Heart left ventricle (tissue), 16 donors: Measurements from ENCODE around the gene EVL. TPM values are rescaled to one million over a fixed set of nuclear protein-coding genes. Genes with fewer than 3 reads are reported as not detected.

ENCODE experiments used
- ATAC-seq, 4 donors: fragments of 200-7000 bp; cut with Tn5 transposase; one replicate each; pipeline ENCODE4 v1.9.1; 2020 to 2022; ENCODE audit warnings: moderate library complexity in 4 of 4, mild to moderate bottlenecking in 3 of 4, moderate number of reproducible peaks in 1 of 4
- DNase-seq, 5 donors: peaks; one replicate each; pipeline ENCODE4 v3.0.0-alpha.2; 2020
- H3K27ac ChIP-seq, 12 donors: fragments of 200-600 bp; sonication (generic) in 4 of 12; one replicate each; pipeline versions ENCODE4 v1.5.0 to v1.8.0; 2016 to 2022; ENCODE audit warnings: mild to moderate bottlenecking in 2 of 12
- H3K27me3 ChIP-seq, 9 donors: fragments of 200-600 bp; sonication (generic) in 2 of 9; one replicate each; pipeline versions ENCODE4 v1.5.1 to v1.8.0; 2016 to 2022; ENCODE audit warnings: mild to moderate bottlenecking in 3 of 9
- H3K36me3 ChIP-seq, 9 donors: fragments of 200-600 bp; sonication (generic) in 2 of 9; one replicate each; pipeline versions ENCODE4 v1.5.0 to v1.8.0; 2018 to 2022; ENCODE audit warnings: mild to moderate bottlenecking in 2 of 9
- H3K4me1 ChIP-seq, 12 donors: fragments of 200-600 bp; sonication (generic) in 4 of 12; one replicate each; pipeline versions ENCODE4 v1.5.0 to v1.8.0; 2016 to 2022; ENCODE audit warnings: mild to moderate bottlenecking in 3 of 12
- H3K4me3 ChIP-seq, 12 donors: fragments of 200-600 bp; sonication (generic) in 4 of 12; one replicate each; pipeline versions ENCODE4 v1.5.0 to v1.8.0; 2017 to 2022; ENCODE audit warnings: mild to moderate bottlenecking in 9 of 12, moderate library complexity in 4 of 12
- H3K9me3 ChIP-seq, 12 donors: fragments of 200-600 bp; sonication (generic) in 4 of 12; one replicate each; pipeline versions ENCODE4 v1.5.0 to v1.8.0; 2016 to 2022; ENCODE audit warnings: mild to moderate bottlenecking in 1 of 12
- POLR2A ChIP-seq, 2 donors: fragments of 450-650 bp; IDR thresholded peaks; one replicate each; pipeline ENCODE4 v1.6.1; 2017; ENCODE audit warnings: antibody characterized with exemption in 2 of 2, mild to moderate bottlenecking in 2 of 2, moderate library complexity in 2 of 2
- WGBS, 4 donors: extraction: QIAGEN DNeasy Blood & Tissue Kit in 2 of 4; methylation state at CpG; one replicate each; pipeline versions ENCODE4 v1.1.5 to v1.1.7; 2013 to 2018; 5-methylcytosine and 5-hydroxymethylcytosine counted together
- intact Hi-C, 10 donors: fragments of 100-400 bp; cut with DNase I; formaldehyde crosslinking; loops; one replicate each; pipeline versions ENCODE4 v1.11.1 to v1.14.2; 2022
- polyA plus RNA-seq, 2 donors: library from polyadenylated mRNA; stranded (reverse); fragments of 200-250 nt; gene quantifications; one replicate each; pipeline ENCODE4 v1.2.3, GENCODE V29; 2013
- total RNA-seq, 9 donors: library from RNA; depleted of rRNA in 2 of 9; stranded (reverse); fragments of >200 nt in 2 of 9; fragmentation: NEBNext Ultra II Directional in 3 of 9; extraction: Animal tissue kit (Norgen Biotek cat#: 25700) in 3 of 9; gene quantifications; one replicate each; pipeline versions ENCODE4 v1.1.0 to v1.2.4, GENCODE V29; 2016 to 2023
- TF ChIP-seq, protein P1 (sequence below), 12 donors: fragments of 200-600 bp; sonication (generic) in 4 of 12; IDR thresholded peaks; one replicate each; pipeline versions ENCODE4 v1.5.0 to v1.8.0; 2018 to 2022; ENCODE audit warnings: antibody characterized with exemption in 12 of 12, mild to moderate bottlenecking in 5 of 12
- donor health status: ischemic (EF 13 %, LVEDD 7.1; RV severe dilation, severe dysfunction).
- donor health status: healthy with polysubstance abuse.
- donor health status: DM: no; HTN: yes; CAD: no.
- donor health status: DM: no; HTN: no; CAD: no.
- donor health status: ischemic (EF 25% LVEDD 6.9; RV normal size, moderate dysfunction).
- donor health status: ischemic (EF 25% LVEDD 5.7; RV mildly dilated, moderate dysfunction).
- donor health status: healthy.
- donor health status: DM: yes; HTN: yes; CAD: no.
- donor health status: ischemic (EF 35%, LVEDD 5.7; RV mildly dilated, moderate dysfunction).
- donor health status: nonischemic (EF 11% LVEDD 7.7; RV severe dilation, severe dysfunction).
- donor health status: DM: yes; HTN: yes; CAD: no.
- donor health status: PGD.
- donor health status: ischemic (EF 29% LVEDD 5.4; RV normal size, mild dysfunction).
- donor health status: nonischemic (EF 23%, LVEDD 6.1; RV moderate dilation, normal function).

Gene EVL
- total and polyA plus RNA-seq, 11 donors: 23.8 to 116 (median 39.9) TPM

DNA sequence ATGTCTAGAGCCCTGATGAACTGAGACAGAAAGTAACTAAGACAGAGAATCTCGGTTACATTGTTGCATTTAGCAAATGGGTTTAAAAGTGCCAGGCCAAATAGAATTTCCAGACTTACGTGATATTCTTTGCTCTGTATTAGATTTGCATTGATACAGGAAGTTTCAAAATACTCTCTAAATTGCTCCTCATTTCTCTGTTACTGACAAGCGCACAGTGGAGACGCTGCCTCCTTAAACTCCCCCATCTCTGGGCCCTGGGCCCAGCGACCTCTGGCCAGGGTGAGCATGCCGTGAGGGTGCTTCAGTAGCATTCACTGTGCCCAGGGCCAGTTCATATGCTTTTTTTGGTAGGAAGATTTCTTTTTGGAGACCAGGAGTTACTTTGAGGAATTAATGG is 22.9 kb upstream of the EVL start:
- 63 to 71% (median 69%) methylated on average over 6 of the region's 6 CpGs for WGBS, 4 donors
- H3K4me1 ChIP-seq: peaks cover 0 to 16% (median under 1%) of the 10 kb centered on the region in 12 donors
- H3K36me3 ChIP-seq: no peaks in the 10 kb centered on the region
- intact Hi-C loops: no loop called here
- no peak overlapping the region for H3K27ac ChIP-seq
- no peaks in the 10 kb centered on the region for H3K9me3 ChIP-seq
- H3K4me3 ChIP-seq: no peak overlapping the region
- no peaks in the 10 kb centered on the region for H3K27me3 ChIP-seq
- no peak for ATAC-seq
- no peak for TF ChIP-seq POLR2A (IDR thresholded peaks at IDR 0.05)
- TF ChIP-seq, protein P1, sequence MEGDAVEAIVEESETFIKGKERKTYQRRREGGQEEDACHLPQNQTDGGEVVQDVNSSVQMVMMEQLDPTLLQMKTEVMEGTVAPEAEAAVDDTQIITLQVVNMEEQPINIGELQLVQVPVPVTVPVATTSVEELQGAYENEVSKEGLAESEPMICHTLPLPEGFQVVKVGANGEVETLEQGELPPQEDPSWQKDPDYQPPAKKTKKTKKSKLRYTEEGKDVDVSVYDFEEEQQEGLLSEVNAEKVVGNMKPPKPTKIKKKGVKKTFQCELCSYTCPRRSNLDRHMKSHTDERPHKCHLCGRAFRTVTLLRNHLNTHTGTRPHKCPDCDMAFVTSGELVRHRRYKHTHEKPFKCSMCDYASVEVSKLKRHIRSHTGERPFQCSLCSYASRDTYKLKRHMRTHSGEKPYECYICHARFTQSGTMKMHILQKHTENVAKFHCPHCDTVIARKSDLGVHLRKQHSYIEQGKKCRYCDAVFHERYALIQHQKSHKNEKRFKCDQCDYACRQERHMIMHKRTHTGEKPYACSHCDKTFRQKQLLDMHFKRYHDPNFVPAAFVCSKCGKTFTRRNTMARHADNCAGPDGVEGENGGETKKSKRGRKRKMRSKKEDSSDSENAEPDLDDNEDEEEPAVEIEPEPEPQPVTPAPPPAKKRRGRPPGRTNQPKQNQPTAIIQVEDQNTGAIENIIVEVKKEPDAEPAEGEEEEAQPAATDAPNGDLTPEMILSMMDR (IDR thresholded peaks at IDR 0.05): no peak
- no peak for DNase-seq

DNA sequence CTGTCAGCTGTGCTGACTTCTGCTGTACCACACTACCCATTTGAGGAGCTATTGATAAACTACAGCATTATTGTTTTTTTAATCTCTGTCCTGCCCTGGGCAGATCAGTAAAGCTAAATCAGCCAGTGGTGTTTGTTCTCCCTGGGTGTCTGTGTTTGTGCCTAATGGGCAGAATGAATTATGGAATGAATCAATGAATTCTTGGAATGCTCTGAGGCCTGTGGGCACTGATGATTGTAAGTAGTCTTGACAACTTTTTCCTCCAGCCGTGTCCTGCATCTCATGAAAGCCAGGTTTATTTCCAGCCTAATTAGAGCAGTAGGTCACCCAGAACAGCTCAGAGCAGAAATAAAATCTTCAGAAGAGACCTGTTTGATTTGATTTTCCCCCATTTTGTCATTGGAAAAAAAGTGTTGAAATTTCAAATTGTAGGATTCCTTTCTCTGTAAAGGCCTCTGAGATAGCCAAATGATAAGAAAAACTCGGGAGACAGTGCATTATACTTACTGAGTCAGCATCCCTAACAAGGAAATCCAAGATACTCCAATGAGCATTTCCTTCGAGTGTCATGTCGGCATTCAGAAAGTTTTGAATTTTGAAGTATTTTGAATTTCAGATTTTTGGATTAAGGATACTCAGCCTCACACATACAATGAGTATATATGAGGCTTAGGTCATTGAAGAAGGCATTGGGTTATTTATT is 19.4 kb upstream of the EVL start:
- H3K4me1 ChIP-seq: peaks cover 0 to 28% (median 0%) of the 10 kb centered on the region in 12 donors
- H3K36me3 ChIP-seq: no peaks in the 10 kb centered on the region
- no peaks in the 10 kb centered on the region for H3K27me3 ChIP-seq
- H3K27ac ChIP-seq: no peak overlapping the region
- H3K9me3 ChIP-seq: no peaks in the 10 kb centered on the region
- intact Hi-C loops: no loop called here
- WGBS, 4 donors: 70 to 76% (median 71%) methylated on average over 4 of the region's 4 CpGs
- TF ChIP-seq POLR2A (IDR thresholded peaks at IDR 0.05): no peak
- TF ChIP-seq, protein P1 (IDR thresholded peaks at IDR 0.05): no peak
- DNase-seq (no peak), ATAC-seq (no peak)
- no peak overlapping the region for H3K4me3 ChIP-seq

DNA sequence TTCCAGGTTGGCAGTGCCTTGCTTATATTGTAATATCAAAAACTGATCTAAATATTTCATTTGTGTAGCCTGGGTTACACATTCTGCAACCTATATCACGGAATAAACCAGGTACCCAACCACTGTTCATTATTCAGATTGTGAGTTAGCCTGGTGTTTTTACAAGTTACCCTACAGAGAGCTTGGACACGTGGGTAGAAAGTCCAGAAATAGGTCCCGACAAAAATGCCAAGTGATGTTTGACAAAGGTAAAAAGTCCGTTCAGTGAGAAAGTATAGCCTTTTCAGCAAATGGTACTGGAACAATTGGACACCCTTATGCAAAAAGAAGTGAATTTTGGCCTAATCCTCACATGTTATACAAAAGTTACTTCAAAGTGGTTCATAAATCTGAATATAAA is 17.6 kb upstream of the EVL start:
- 89 to 94% (median 92%) methylated on average over 4 of the region's 4 CpGs for WGBS, 4 donors
- Histone ChIP-seq H3K4me3 (no peak overlapping the region), H3K27me3 (no peaks in the 10 kb centered on the region), H3K4me1 (peaks cover 0 to 14% (median 0%) of the 10 kb centered on the region in 12 donors), H3K36me3 (no peaks in the 10 kb centered on the region), H3K27ac (no peak overlapping the region), H3K9me3 (no peaks in the 10 kb centered on the region)
- ATAC-seq (no peak), DNase-seq (no peak)
- TF ChIP-seq, protein P1 (IDR thresholded peaks at IDR 0.05): no peak
- TF ChIP-seq POLR2A (IDR thresholded peaks at IDR 0.05): no peak
- intact Hi-C loops: no loop called here

DNA sequence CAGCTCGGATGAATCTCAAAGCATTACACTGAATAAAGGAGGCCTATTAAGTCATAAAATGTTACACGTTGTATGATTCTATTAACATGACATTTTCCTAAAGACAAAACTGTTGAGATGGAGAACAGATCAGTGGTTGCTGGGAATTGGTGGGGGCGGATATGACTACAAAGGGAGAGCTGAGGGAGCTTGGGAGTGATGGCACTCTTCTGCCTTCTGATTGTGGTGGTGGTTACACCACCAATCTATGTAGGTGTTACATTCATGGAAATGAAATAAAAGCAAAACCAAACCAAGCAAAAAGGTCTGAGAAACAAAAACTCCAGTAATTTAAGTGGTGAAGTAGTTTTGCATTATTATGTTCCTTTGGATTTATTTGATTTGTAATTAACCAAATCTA is 16.4 kb upstream of the EVL start:
- DNase-seq: no peak
- Histone ChIP-seq H3K9me3 (no peaks in the 10 kb centered on the region), H3K27me3 (no peaks in the 10 kb centered on the region), H3K4me1 (peaks cover 0 to 12% (median 0%) of the 10 kb centered on the region in 12 donors), H3K36me3 (no peaks in the 10 kb centered on the region), H3K27ac (peak overlapping the region in 1 of 12 donors; percentile 17), H3K4me3 (no peak overlapping the region)
- TF ChIP-seq, protein P1 (IDR thresholded peaks at IDR 0.05): no peak
- no peak for TF ChIP-seq POLR2A (IDR thresholded peaks at IDR 0.05)
- intact Hi-C loops: no loop called here
- no peak for ATAC-seq
- WGBS, 4 donors: 89 to 93% (median 90%) methylated on average over 3 of the region's 3 CpGs
